Gastrocnemius medialis (tissue), 4 donors: Measurements from ENCODE around the gene COL4A1.

Experiments
- POLR2A ChIP-seq, 2 donors: fragments of 450-650 bp; IDR thresholded peaks; one replicate each; pipeline ENCODE4 v1.6.1; 2017; ENCODE audit warnings: antibody characterized with exemption in 2 of 2, mild to moderate bottlenecking in 2 of 2, moderate library complexity in 2 of 2
- TF ChIP-seq, protein P1 (sequence below), 5 experiments: fragments of 450-650 bp in 3 of 5; fragments of 200-600 bp in 2 of 5; sonication (generic) in 2 of 5; IDR thresholded peaks in 4 of 5; conservative IDR thresholded peaks in 1 of 5; 1 replicate in 4 of 5; 2 replicates in 1 of 5; pipeline ENCODE4 v1.5.1; 2016 to 2019; ENCODE audit warnings: antibody characterized with exemption in 5 of 5, mild to moderate bottlenecking in 3 of 5, moderate library complexity in 3 of 5

DNA sequence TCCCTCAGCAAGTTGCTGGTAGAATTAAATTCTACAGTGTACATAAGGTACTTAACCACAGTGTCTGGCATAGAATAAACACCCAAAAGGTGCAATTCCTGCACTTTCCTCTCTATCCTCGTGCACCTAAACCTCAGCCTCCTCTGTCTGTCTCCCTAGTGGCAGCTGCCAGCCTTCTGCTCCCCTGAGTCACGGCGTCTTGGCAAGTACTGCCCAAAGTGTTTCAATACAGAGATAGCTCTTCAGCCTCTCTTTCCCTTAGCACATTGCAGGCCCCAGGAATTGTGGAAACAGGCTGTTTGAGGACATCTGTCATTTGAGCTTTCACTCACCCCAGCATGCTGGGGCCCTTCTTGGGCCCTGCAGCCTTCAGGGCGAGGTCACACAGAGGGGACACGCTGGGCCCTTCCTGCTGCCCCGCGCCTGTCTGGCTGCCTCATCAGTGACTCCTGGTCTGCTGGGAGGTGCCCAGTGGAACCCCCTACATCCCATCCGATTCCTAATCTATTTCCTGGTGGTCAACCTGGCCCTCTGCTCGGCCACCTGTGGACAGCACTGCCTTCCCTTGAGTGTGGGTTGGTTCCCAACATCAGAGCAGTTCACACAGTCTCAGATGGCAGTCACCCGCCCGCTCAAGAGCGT, 19.4 kb upstream of the COL4A1 start:
- TF ChIP-seq, protein P1, sequence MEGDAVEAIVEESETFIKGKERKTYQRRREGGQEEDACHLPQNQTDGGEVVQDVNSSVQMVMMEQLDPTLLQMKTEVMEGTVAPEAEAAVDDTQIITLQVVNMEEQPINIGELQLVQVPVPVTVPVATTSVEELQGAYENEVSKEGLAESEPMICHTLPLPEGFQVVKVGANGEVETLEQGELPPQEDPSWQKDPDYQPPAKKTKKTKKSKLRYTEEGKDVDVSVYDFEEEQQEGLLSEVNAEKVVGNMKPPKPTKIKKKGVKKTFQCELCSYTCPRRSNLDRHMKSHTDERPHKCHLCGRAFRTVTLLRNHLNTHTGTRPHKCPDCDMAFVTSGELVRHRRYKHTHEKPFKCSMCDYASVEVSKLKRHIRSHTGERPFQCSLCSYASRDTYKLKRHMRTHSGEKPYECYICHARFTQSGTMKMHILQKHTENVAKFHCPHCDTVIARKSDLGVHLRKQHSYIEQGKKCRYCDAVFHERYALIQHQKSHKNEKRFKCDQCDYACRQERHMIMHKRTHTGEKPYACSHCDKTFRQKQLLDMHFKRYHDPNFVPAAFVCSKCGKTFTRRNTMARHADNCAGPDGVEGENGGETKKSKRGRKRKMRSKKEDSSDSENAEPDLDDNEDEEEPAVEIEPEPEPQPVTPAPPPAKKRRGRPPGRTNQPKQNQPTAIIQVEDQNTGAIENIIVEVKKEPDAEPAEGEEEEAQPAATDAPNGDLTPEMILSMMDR (IDR thresholded peaks at IDR 0.05 in 4 of 5, conservative IDR thresholded peaks at IDR 0.05 in 1 of 5) = no peak
- TF ChIP-seq POLR2A (IDR thresholded peaks at IDR 0.05) = no peak
